ENCODE measurements around the gene STIP1.

STIP1 gene

DNA sequence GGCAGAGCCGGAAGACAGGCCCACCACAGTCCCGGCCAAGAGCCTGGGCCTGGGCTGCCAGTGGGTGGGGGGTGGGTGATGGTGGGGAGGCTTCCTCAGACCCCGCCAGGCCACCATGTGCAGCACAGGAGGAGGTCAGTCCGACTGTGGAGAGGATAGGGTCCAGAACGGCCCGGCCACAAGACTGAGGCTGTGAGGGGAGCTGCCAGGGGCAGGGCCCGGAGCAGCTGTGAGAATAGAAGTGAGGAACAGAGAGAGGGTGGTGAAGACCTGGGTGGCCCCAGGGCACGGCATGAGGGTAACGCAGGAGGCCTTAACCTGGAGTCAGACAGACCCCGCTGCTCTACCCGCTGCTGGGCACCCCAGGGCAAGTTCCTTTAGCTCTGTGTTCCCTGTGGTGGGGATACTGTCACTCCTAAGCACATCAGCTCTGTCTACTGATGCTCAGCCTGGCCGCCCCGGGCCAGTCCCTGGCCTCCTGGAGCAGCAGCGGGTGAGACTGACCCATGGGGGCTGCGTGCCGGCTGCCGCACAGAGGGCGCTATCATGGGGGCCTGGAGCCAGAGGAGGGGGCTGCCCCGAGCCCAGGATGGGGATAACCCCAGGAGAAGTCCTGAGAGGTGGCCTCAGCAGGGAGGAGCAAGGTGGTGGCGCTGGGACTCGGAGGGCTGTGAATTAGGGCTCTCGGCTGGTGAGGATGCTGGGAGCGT lies 22.3 kb downstream of the STIP1 start:
- H3K4me3 ChIP-seq, result peak overlapping the region; percentile 66
- TF ChIP-seq, protein P1, sequence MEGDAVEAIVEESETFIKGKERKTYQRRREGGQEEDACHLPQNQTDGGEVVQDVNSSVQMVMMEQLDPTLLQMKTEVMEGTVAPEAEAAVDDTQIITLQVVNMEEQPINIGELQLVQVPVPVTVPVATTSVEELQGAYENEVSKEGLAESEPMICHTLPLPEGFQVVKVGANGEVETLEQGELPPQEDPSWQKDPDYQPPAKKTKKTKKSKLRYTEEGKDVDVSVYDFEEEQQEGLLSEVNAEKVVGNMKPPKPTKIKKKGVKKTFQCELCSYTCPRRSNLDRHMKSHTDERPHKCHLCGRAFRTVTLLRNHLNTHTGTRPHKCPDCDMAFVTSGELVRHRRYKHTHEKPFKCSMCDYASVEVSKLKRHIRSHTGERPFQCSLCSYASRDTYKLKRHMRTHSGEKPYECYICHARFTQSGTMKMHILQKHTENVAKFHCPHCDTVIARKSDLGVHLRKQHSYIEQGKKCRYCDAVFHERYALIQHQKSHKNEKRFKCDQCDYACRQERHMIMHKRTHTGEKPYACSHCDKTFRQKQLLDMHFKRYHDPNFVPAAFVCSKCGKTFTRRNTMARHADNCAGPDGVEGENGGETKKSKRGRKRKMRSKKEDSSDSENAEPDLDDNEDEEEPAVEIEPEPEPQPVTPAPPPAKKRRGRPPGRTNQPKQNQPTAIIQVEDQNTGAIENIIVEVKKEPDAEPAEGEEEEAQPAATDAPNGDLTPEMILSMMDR (IDR thresholded peaks at IDR 0.05), result no peak
- no peak for DNase-seq (ENCODE audit: low spot score)
- H3K27ac ChIP-seq, result peak overlapping the region; percentile 49 to 88

DNA sequence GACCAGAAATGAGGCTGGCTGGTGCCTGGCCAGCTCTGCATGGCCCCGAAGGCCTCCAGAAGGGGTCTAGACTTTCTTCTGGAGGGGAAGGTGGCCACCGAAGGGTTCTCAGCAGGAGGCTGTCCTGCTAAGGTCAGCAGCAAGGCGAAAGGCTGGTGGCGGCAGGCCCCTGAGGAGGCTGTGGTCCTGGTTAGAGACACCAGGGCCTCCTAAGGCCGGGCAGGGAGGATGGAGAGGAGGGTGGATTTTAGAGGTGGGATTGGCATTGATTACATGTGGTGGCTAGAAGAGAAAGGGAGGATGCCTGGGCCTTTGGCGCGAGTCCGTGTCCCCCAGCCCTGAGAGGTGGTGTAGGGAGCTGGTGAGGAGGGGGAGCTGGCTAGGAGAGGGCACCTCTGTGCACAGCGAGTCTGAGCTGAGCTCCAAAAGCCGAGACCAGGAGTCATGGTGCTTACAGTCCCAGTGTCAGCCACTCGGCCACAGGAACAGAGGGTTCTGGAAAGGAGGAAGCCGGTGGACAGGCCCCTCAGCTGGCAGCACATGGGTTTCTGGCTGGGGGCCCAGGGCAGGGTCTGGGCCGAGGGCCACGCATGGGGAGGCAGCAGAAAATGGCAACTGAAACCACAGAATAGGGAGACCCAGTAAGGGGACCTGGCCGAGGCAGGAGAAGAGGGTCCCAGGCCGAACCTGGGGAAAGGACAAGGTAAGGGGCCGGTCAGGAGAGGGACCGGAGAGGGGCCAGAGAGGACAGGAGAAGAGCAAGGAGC lies 23.0 kb downstream of the STIP1 start:
- Histone ChIP-seq H3K4me3 (peak overlapping the region; percentile 66), H3K27ac (peak overlapping the region in 1 of 2 donors; percentile 88)
- TF ChIP-seq, protein P1 (IDR thresholded peaks at IDR 0.05), result no peak
- no peak for DNase-seq (ENCODE audit: low spot score)

DNA sequence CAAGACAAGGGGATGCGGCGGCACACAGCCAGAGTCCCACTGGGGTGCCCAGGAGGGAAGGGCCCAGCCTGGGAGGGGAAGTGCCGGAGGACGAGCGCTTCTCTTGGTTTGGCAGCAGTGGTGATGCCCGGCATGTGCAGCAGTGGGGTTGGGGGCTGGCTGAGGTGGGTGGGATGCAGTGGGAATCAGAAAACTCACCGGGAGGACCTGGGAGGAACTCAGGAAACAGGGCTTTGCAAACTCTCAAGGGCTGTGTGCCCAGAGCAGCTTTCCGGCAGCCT lies 23.5 kb downstream of the STIP1 start:
- no peak overlapping the region for H3K4me3 ChIP-seq
- H3K27ac ChIP-seq, result no peak overlapping the region
- TF ChIP-seq, protein P1 (IDR thresholded peaks at IDR 0.05), result no peak
- no peak for DNase-seq (ENCODE audit: low spot score)

DNA sequence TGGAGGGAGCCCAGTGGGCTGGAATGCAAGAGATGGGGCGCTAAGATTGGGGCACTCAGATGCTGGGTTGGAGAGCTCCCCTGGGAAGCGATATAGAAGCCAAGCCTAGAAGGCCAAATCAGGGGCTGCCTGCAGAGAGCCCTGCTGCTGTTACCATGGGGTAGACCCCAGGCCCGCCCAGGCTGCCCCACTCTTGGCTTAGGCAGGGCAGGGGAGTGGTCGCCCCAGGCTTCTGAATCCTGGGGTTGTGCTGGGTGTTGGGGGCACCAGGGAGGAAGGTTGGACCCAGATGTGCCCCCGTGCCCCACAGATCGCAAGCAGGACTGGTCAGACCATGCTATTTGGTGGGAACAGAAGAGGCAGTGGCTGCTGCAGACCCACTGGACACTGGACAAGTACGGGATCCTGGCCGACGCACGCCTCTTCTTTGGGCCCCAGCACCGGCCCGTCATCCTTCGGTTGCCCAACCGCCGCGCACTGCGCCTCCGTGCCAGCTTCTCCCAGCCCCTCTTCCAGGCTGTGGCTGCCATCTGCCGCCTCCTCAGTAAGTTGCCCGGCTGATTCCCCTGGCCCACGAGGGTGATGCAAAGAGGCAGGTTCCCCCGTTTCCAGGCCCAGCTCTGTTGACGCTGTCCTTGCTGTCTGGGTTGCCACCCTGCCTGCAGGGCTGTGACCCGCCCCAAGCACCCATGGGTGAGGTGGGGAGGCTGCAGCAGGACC lies 24.5 kb downstream of the STIP1 start:
- H3K27ac ChIP-seq, result no peak overlapping the region
- DNase-seq (ENCODE audit: low spot score), result no peak
- H3K4me3 ChIP-seq, result no peak overlapping the region
- TF ChIP-seq, protein P1 (IDR thresholded peaks at IDR 0.05), result no peak

DNA sequence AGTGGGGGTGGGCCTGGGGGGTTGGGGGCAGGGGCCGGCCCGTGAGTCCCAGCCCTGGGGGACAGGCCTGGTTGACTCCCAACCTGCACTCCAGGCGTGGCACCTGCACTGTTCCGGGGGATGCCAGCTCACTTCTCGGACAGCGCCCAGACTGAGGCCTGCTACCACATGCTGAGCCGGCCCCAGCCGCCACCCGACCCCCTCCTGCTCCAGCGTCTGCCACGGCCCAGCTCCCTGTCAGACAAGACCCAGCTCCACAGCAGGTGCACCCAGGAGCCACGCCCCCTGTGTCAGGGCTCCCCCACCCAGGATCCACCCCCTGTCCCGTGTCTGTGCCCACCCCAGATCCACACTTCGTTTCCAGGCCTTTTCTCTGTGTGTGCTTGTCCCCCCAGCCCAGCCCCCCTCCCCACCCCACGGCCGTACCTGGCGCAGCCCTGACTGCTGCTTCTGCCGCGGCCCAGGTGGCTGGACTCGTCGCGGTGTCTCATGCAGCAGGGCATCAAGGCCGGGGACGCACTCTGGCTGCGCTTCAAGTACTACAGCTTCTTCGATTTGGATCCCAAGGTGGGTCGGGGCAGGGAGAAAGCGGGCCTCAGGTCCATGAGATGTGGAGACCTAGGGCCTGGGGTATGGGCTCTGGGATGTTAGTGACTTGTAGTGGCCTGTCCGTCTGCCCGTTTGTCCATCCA lies 25.4 kb downstream of the STIP1 start:
- no peak overlapping the region for H3K27ac ChIP-seq
- H3K4me3 ChIP-seq, result no peak overlapping the region
- TF ChIP-seq, protein P1 (IDR thresholded peaks at IDR 0.05), result no peak
- no peak for DNase-seq (ENCODE audit: low spot score)

DNA sequence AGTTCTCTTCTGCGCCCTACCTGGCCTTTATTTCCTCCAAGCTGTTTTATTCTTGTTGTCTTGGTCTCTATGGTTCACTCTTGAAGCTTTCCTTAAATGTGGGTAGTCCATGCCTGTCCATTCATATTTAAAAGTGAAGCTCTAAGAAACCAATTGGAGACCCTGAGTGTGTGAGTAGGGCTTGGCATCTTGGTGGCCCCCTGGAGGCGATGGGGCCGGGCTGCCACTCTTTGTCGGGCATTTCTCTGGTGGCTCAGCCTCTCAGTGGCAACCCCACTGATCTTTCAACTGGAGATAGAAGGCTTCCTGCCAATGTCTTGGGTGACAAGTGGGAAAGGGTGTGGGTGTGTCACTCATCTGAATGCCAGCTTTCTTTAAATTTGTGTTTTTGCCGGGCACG lies 30.9 kb downstream of the STIP1 start:
- Histone ChIP-seq H3K4me3 (no peak overlapping the region), H3K27ac (no peak overlapping the region)
- DNase-seq (ENCODE audit: low spot score), result no peak
- TF ChIP-seq, protein P1 (IDR thresholded peaks at IDR 0.05), result no peak

All from coronary artery (tissue), 2 donors.